RWPE2 (cell line): ENCODE results near the gene TIPARP.

Source experiments
- ATAC-seq: fragments of 200-7000 bp; cut with Tn5 transposase; 3 replicates; pipeline ENCODE4 v1.9.1; 2021; ENCODE audit warnings: low read depth
- DNase-seq: peaks from one replicate; pipeline ENCODE4 v3.0.0-alpha.2; 2020; ENCODE audit warnings: low spot score
- H3K27ac ChIP-seq: fragments of 450-650 bp; 2 replicates; pipeline ENCODE4 v1.5.1; 2017; ENCODE audit warnings: mild to moderate bottlenecking; ENCODE audit not compliant: poor library complexity, severe bottlenecking
- H3K27me3 ChIP-seq: fragments of 250-450 bp; sonication (Bioruptor Pico); 2 replicates; pipeline ENCODE4 v1.5.1; 2021; ENCODE audit warnings: mild to moderate bottlenecking, moderate library complexity; ENCODE audit not compliant: insufficient read depth, poor library complexity, severe bottlenecking
- H3K36me3 ChIP-seq: fragments of 250-450 bp; sonication (Bioruptor Pico); 2 replicates; pipeline ENCODE4 v1.5.1; 2020; ENCODE audit warnings: low read depth, mild to moderate bottlenecking, moderate library complexity
- H3K4me1 ChIP-seq: fragments of 250-450 bp; sonication (Bioruptor Pico); 2 replicates; pipeline ENCODE4 v1.5.1; 2021; ENCODE audit warnings: mild to moderate bottlenecking, moderate library complexity; ENCODE audit not compliant: insufficient read depth, poor library complexity, severe bottlenecking
- H3K4me3 ChIP-seq: fragments of 250-450 bp; sonication (Bioruptor Pico); 2 replicates; pipeline ENCODE4 v1.5.1; 2021; ENCODE audit warnings: mild to moderate bottlenecking, moderate library complexity; ENCODE audit not compliant: severe bottlenecking
- H3K9me3 ChIP-seq: fragments of 250-450 bp; sonication (Bioruptor Pico); 2 replicates; pipeline ENCODE4 v1.5.1; 2021; ENCODE audit warnings: mild to moderate bottlenecking, moderate library complexity; ENCODE audit not compliant: severe bottlenecking
- CTCF ChIP-seq: fragments of 450-650 bp; IDR thresholded peaks from one replicate; pipeline ENCODE4 v1.5.1; 2017; ENCODE audit warnings: mild to moderate bottlenecking, moderate library complexity; ENCODE audit not compliant: poor library complexity, severe bottlenecking

TIPARP gene

GRCh38 chr3:156641618-156641975 is 32.8 kb upstream of the TIPARP start:
- ATAC-seq (no peak), DNase-seq (no peak)
- no peak overlapping the region for H3K27ac ChIP-seq
- TF ChIP-seq CTCF: no peak
- no peaks in the 10 kb centered on the region for H3K9me3 ChIP-seq
- H3K4me3 ChIP-seq: no peak overlapping the region
- no peaks in the 10 kb centered on the region for H3K4me1 ChIP-seq
- no peaks in the 10 kb centered on the region for H3K36me3 ChIP-seq
- no peaks in the 10 kb centered on the region for H3K27me3 ChIP-seq

GRCh38 chr3:156642750-156643728 is 31.4 kb upstream of the TIPARP start:
- Histone ChIP-seq H3K9me3 (no peaks in the 10 kb centered on the region), H3K4me1 (no peaks in the 10 kb centered on the region), H3K27ac (no peak overlapping the region), H3K36me3 (no peaks in the 10 kb centered on the region), H3K27me3 (no peaks in the 10 kb centered on the region), H3K4me3 (no peak overlapping the region)
- ATAC-seq: no peak
- DNase-seq: no peak
- TF ChIP-seq CTCF: no peak

GRCh38 chr3:156643729-156644389 is 30.5 kb upstream of the TIPARP start:
- Histone ChIP-seq H3K27me3 (no peaks in the 10 kb centered on the region), H3K4me1 (no peaks in the 10 kb centered on the region), H3K9me3 (no peaks in the 10 kb centered on the region), H3K4me3 (no peak overlapping the region), H3K27ac (no peak overlapping the region), H3K36me3 (no peaks in the 10 kb centered on the region)
- no peak for DNase-seq
- ATAC-seq: no peak
- no peak for TF ChIP-seq CTCF

GRCh38 chr3:156644958-156645357 is 29.4 kb upstream of the TIPARP start:
- Histone ChIP-seq H3K27ac (no peak overlapping the region), H3K36me3 (no peaks in the 10 kb centered on the region), H3K4me1 (no peaks in the 10 kb centered on the region), H3K27me3 (no peaks in the 10 kb centered on the region), H3K4me3 (no peak overlapping the region), H3K9me3 (no peaks in the 10 kb centered on the region)
- no peak for TF ChIP-seq CTCF
- no peak for DNase-seq
- ATAC-seq: no peak
